Nephron (organoid): ENCODE measurements around the gene DOCK3.
"Not testable (repeated sequence)": the region's sequence is repeated elsewhere in the genome, so short reads cannot be mapped to it uniquely, and the experiment has no call there.

Experiments
- H3K27ac Mint-ChIP-seq, 3 experiments: 2 replicates each; pipeline ENCODE4 v1.8.0; 2020; ENCODE audit warnings: mixed read lengths in 3 of 3, mild to moderate bottlenecking in 2 of 3, moderate library complexity in 1 of 3
- H3K27me3 Mint-ChIP-seq: 2 replicates; pipeline ENCODE4 v1.8.0; 2021; ENCODE audit warnings: low read depth, mild to moderate bottlenecking, moderate library complexity, mixed read lengths
- H3K36me3 Mint-ChIP-seq: 2 replicates; pipeline ENCODE4 v1.8.0; 2020; ENCODE audit warnings: low read depth, mixed read lengths
- H3K4me1 Mint-ChIP-seq: 2 replicates; pipeline ENCODE4 v1.8.0; 2020; ENCODE audit warnings: mixed read lengths
- H3K4me3 Mint-ChIP-seq, 3 experiments: 2 replicates each; pipeline ENCODE4 v1.8.0; 2020; ENCODE audit warnings: mild to moderate bottlenecking in 3 of 3, mixed read lengths in 3 of 3, moderate library complexity in 2 of 3
- H3K9me3 Mint-ChIP-seq: 2 replicates; pipeline ENCODE4 v1.8.0; 2020; ENCODE audit warnings: mixed read lengths
- CTCF ChIP-seq, 3 experiments: fragments of 200-600 bp; sonication (generic); IDR thresholded peaks; one replicate each; pipeline ENCODE4 v1.5.0; 2021; ENCODE audit warnings: antibody characterized with exemption in 3 of 3; ENCODE audit not compliant: unreplicated experiment in 3 of 3

DOCK3 gene

GRCh38 chr3:50853936-50854335 is 179.2 kb downstream of the DOCK3 start:
- no peaks in the 10 kb centered on the region for H3K27me3 Mint-ChIP-seq
- TF ChIP-seq CTCF (IDR thresholded peaks at IDR 0.05; ENCODE audit: unreplicated experiment in 3 of 3) = no peak
- H3K4me3 Mint-ChIP-seq = no peak overlapping the region
- no peak overlapping the region for H3K27ac Mint-ChIP-seq
- H3K36me3 Mint-ChIP-seq = no peaks in the 10 kb centered on the region
- peaks cover 23% of the 10 kb centered on the region for H3K9me3 Mint-ChIP-seq
- no peaks in the 10 kb centered on the region for H3K4me1 Mint-ChIP-seq

- peaks cover 11% of the 10 kb centered on the region for H3K27me3 Mint-ChIP-seq
- H3K36me3 Mint-ChIP-seq = no peaks in the 10 kb centered on the region
- TF ChIP-seq CTCF (IDR thresholded peaks at IDR 0.05; ENCODE audit: unreplicated experiment in 3 of 3) = no peak
- H3K27ac Mint-ChIP-seq = no peak overlapping the region
- H3K4me1 Mint-ChIP-seq = peaks cover 5% of the 10 kb centered on the region
- H3K9me3 Mint-ChIP-seq = peaks cover 8% of the 10 kb centered on the region
- no peak overlapping the region for H3K4me3 Mint-ChIP-seq
Observed at GRCh38 chr3:50862221-50862620, 187.5 kb downstream of the DOCK3 start.

GRCh38 chr3:50873376-50874157 is 198.8 kb downstream of the DOCK3 start:
- H3K4me1 Mint-ChIP-seq = peaks cover 9% of the 10 kb centered on the region
- no peaks in the 10 kb centered on the region for H3K36me3 Mint-ChIP-seq
- peaks cover 12% of the 10 kb centered on the region for H3K27me3 Mint-ChIP-seq
- H3K4me3 Mint-ChIP-seq = no peak overlapping the region
- no peak for TF ChIP-seq CTCF (IDR thresholded peaks at IDR 0.05; ENCODE audit: unreplicated experiment in 3 of 3)
- H3K9me3 Mint-ChIP-seq = peaks cover 10% of the 10 kb centered on the region
- no peak overlapping the region for H3K27ac Mint-ChIP-seq

- not testable (repeated sequence) for H3K4me1 Mint-ChIP-seq, H3K27ac Mint-ChIP-seq, H3K9me3 Mint-ChIP-seq, H3K36me3 Mint-ChIP-seq, H3K4me3 Mint-ChIP-seq
- H3K27me3 Mint-ChIP-seq = peaks cover 12% of the 10 kb centered on the region
Observed at GRCh38 chr3:50874876-50875275, 200.1 kb downstream of the DOCK3 start.

GRCh38 chr3:50876947-50877346 is 202.2 kb downstream of the DOCK3 start:
- peaks cover 15% of the 10 kb centered on the region for H3K27me3 Mint-ChIP-seq
- H3K36me3 Mint-ChIP-seq = no peaks in the 10 kb centered on the region
- H3K4me3 Mint-ChIP-seq = no peak overlapping the region
- no peak overlapping the region for H3K27ac Mint-ChIP-seq
- peaks cover 1% of the 10 kb centered on the region for H3K9me3 Mint-ChIP-seq
- peaks cover 9% of the 10 kb centered on the region for H3K4me1 Mint-ChIP-seq
- TF ChIP-seq CTCF (IDR thresholded peaks at IDR 0.05; ENCODE audit: unreplicated experiment in 3 of 3) = no peak

GRCh38 chr3:50882733-50883132 is 208.0 kb downstream of the DOCK3 start:
- H3K27me3 Mint-ChIP-seq, H3K9me3 Mint-ChIP-seq, H3K4me3 Mint-ChIP-seq, H3K36me3 Mint-ChIP-seq, H3K4me1 Mint-ChIP-seq, H3K27ac Mint-ChIP-seq: not testable (repeated sequence)

- no peaks in the 10 kb centered on the region for H3K4me1 Mint-ChIP-seq
- H3K36me3 Mint-ChIP-seq = no peaks in the 10 kb centered on the region
- H3K9me3 Mint-ChIP-seq = no peaks in the 10 kb centered on the region
- H3K27ac Mint-ChIP-seq = no peak overlapping the region
- no peak for TF ChIP-seq CTCF (IDR thresholded peaks at IDR 0.05; ENCODE audit: unreplicated experiment in 3 of 3)
- H3K27me3 Mint-ChIP-seq = peaks cover 3% of the 10 kb centered on the region
- no peak overlapping the region for H3K4me3 Mint-ChIP-seq
Observed at GRCh38 chr3:50883755-50884154, 209.0 kb downstream of the DOCK3 start.
